Activated CD4-positive, alpha-beta T cell treated with anti-CD3 and anti-CD28 coated beads, Interleukin-2, amount 10 ng/mL, durations not matched to agents 7 days and 5 days (primary cell): ENCODE measurements around the gene SCT. TPM values are rescaled to one million over a fixed set of nuclear protein-coding genes. Genes with fewer than 3 reads are reported as not detected.
"Not testable (repeated sequence)": the region's sequence is repeated elsewhere in the genome, so short reads cannot be mapped to it uniquely, and the experiment has no call there.

Experiments
- CTCF ChIA-PET: fragments of 350-600 bp; sonication (Branson Sonifier 250); formaldehyde crosslinking; loops from one replicate; lab custom pipeline; 2021; ENCODE audit warnings: antibody characterized with exemption; lab: Charles Lee
- POLR2A ChIA-PET: fragments of 350-600 bp; sonication (Branson Sonifier 250); formaldehyde crosslinking; loops from one replicate; lab custom pipeline; 2021; ENCODE audit warnings: antibody characterized with exemption; lab: Charles Lee
- DNase-seq: peaks from one replicate; pipeline ENCODE4 v3.0.0-alpha.2; 2020
- H3K27ac Mint-ChIP-seq: one replicate; pipeline ENCODE4 v1.8.0; 2021; ENCODE audit warnings: mild to moderate bottlenecking, moderate library complexity, mixed read lengths
- H3K27me3 Mint-ChIP-seq: one replicate; pipeline ENCODE4 v1.8.0; 2021; ENCODE audit warnings: mixed read lengths
- H3K36me3 Mint-ChIP-seq: one replicate; pipeline ENCODE4 v1.8.0; 2021; ENCODE audit warnings: low read depth, mixed read lengths
- H3K4me1 Mint-ChIP-seq: one replicate; pipeline ENCODE4 v1.8.0; 2021; ENCODE audit warnings: mixed read lengths
- H3K4me3 Mint-ChIP-seq: one replicate; pipeline ENCODE4 v1.8.0; 2021; ENCODE audit warnings: mild to moderate bottlenecking, moderate library complexity, mixed read lengths
- H3K9me3 Mint-ChIP-seq: one replicate; pipeline ENCODE4 v1.8.0; 2021; ENCODE audit warnings: mixed read lengths
- total RNA-seq, 2 experiments: library from RNA; stranded (reverse); gene quantifications; one replicate each; pipeline ENCODE4 v1.2.3, GENCODE V29; 2021

Gene SCT
- total RNA-seq, 2 experiments from 2014 or later, result not detected

DNA sequence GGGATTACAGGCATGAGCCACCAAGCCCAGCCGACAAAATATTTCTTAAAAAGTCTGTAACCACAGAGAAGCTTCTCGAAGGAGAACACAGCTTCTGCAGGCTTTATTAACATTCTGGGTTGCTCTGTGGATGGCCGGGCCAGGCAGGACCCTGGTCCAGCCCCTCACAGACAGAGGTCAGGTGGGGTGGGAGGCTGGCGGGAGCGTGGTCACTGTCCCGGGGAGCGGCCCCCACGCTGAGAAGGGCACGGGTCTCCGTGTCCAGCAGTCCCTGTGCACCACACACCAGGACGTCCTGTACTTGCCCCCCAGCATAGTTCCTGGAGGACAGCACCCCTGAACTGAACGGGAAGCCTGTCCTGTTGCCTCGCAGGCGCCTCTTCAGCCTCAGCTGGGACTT is 29.4 kb upstream of the SCT start:
- Mint-ChIP-seq H3K36me3 (peaks cover 6% of the 10 kb centered on the region), H3K4me3 (no peak overlapping the region), H3K9me3 (no peaks in the 10 kb centered on the region), H3K4me1 (no peaks in the 10 kb centered on the region), H3K27ac (no peak overlapping the region), H3K27me3 (no peaks in the 10 kb centered on the region)
- POLR2A ChIA-PET, result no interaction called here
- no peak for DNase-seq
- CTCF ChIA-PET, result interaction anchor here (0.6 to 1.6 kb wide), 5 partner anchors 17 to 136 kb away, joined by 3 read pairs; partner anchors contain the start of gene TMEM80

DNA sequence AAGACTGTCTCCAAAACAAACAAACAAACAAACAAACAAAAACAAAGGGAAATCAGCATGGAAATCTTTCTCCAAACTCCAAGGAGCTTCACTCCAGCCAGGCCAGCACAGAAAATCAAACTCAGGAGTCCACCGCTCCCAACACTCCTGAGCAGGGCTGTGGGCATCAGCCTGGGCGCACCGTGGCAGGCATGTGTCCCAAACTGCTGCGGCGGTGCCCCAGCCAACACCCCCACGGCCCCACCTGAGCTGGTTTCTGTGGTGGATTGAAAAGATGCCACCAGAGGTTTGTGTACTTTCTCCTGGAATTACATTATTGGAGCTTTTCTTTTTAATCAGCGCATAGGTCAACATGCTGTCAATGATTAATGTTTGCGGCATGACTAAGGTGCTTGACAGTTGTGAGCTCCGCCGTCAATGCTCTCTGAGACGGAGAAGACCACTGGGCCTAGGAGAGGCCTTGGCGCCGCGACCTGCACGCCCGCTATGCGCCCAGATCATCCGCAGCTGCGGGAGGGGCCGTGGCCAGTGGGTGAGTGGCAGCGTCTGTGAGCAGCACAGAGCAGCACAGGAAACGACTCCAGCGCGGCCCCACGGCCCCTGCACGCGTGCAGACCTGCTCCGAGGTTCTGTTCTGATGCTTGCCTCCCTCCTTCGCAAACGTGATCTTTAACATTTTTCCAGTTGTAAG is 28.2 kb upstream of the SCT start:
- no peaks in the 10 kb centered on the region for H3K27me3 Mint-ChIP-seq
- CTCF ChIA-PET, result interaction anchor here (0.6 to 0.9 kb wide), 2 partner anchors 19 to 232 kb away, joined by 3 read pairs; no protein-coding TSS in a partner anchor
- H3K36me3 Mint-ChIP-seq, result peaks cover 8% of the 10 kb centered on the region

DNA sequence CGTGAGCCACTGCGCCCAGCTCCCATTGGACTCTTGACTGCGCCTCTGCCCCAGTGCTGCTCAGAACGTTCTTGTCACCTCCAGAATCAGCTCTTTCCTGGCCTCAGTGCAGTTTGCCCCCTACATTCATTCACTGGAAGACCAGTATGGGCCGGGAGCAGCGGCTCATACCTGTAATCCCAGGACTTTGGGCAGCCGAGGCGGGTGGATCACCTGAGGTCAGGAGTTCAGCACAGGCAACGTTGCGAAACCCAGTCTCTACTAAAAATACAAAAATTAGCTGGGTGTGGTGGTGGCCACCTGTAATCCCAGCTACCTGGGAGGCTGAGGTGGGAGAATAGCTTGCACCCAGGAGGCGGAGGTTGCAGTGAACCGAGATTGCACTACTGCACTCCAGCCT is 27.5 kb upstream of the SCT start:
- H3K36me3 Mint-ChIP-seq, H3K27ac Mint-ChIP-seq, POLR2A ChIA-PET, H3K9me3 Mint-ChIP-seq, DNase-seq, H3K4me3 Mint-ChIP-seq, H3K4me1 Mint-ChIP-seq, H3K27me3 Mint-ChIP-seq: not testable (repeated sequence)
- CTCF ChIA-PET, result interaction anchor here (0.6 kb wide), 1 partner anchor 17 kb away, joined by 3 read pairs; no protein-coding TSS in a partner anchor

More for the DNA sequence above, 28.2 kb upstream of the SCT start:
- H3K27ac Mint-ChIP-seq, result no peak overlapping the region
- H3K4me3 Mint-ChIP-seq, result no peak overlapping the region
- H3K9me3 Mint-ChIP-seq, result no peaks in the 10 kb centered on the region
- DNase-seq, result no peak
- no peaks in the 10 kb centered on the region for H3K4me1 Mint-ChIP-seq
- POLR2A ChIA-PET, result no interaction called here

DNA sequence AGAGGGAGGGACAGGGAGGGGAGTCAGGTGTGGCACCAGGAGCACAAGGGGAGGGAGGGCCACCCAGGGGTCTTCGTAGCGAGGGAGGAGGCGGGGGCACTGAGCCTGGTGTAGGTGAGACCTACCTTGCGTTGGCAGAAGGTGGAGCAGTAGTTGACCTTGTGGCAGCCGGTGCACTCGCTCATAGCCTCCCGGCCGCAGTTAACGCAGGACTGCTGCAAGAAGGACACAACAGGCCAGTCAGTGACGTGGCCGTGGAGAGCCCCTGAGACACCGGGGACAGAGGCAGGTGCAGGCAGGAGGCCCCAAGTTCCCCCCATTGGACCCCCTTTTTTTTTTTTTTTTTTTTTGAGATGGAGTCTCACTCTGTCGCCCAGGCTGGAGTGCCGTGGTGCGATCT is 26.9 kb upstream of the SCT start:
- Mint-ChIP-seq H3K4me3 (no peak overlapping the region), H3K4me1 (no peaks in the 10 kb centered on the region), H3K36me3 (peaks cover 6% of the 10 kb centered on the region), H3K9me3 (no peaks in the 10 kb centered on the region), H3K27me3 (no peaks in the 10 kb centered on the region), H3K27ac (no peak overlapping the region)
- CTCF ChIA-PET, result no interaction called here
- DNase-seq, result no peak
- POLR2A ChIA-PET, result no interaction called here

DNA sequence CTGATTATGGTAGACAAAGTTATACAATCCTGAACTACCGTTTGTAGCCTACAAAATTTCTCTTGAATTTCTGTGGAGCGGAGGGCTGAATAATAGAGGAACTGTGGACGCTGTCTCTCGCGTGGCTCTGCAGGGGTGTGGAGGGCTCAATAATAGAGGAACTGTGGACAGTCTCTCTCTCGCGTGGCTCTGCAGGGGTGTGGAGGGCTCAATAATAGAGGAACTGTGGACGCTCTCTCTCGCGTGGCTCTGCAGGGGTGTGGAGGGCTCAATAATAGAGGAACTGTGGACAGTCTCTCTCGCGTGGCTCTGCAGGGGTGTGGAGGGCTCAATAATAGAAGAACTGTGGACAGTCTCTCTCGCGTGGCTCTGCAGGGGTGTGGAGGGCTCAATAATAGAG is 26.2 kb upstream of the SCT start:
- H3K36me3 Mint-ChIP-seq, H3K4me3 Mint-ChIP-seq, POLR2A ChIA-PET, H3K27me3 Mint-ChIP-seq, H3K9me3 Mint-ChIP-seq, DNase-seq, H3K4me1 Mint-ChIP-seq, H3K27ac Mint-ChIP-seq: not testable (repeated sequence)
- CTCF ChIA-PET, result interaction anchor here (0.6 kb wide), 1 partner anchor 73 kb away, joined by 3 read pairs; no protein-coding TSS in a partner anchor

DNA sequence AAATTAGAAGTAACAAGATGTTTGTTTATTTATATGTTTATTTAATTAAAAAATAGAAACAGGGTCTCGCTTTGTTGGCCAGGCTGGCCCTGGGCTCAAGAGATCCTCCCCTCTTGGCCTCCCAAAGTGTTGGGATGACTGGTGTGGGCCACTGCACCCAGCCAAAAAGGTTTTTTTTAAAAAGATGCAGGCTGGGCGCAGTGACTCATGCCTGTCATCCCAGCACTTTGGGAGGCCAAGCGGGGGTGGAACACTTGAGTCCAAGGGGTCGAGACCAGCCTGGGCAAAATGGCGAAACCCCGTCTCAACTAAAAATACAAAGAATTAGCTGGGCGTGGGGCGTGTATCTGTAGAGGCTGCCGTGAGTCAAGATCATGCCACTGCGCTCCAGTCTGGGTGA is 23.5 kb upstream of the SCT start:
- no peak for DNase-seq
- Mint-ChIP-seq H3K4me1 (peaks cover 3% of the 10 kb centered on the region), H3K9me3 (no peaks in the 10 kb centered on the region), H3K36me3 (peaks cover 13% of the 10 kb centered on the region), H3K27me3 (no peaks in the 10 kb centered on the region), H3K4me3 (no peak overlapping the region), H3K27ac (no peak overlapping the region)
- POLR2A ChIA-PET, result no interaction called here
- CTCF ChIA-PET, result no interaction called here

DNA sequence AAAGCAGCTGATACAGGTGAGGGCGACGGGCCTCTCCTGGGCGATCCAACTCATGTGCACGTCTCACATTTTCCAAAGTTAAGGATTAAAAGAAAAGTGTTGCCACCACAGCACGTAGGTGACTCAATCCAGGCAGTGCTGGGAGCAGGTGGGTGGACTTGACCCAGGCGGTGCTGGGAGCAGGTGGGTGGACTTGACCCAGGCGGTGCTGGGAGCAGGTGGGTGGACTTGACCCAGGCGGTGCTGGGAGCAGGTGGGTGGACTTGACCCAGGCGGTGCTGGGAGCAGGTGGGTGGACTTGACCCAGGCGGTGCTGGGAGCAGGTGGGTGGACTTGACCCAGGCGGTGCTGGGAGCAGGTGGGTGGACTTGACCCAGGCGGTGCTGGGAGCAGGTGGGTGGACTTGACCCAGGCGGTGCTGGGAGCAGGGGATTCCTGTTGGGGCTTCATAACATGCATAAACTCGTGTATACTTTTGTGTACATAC is 20.7 kb upstream of the SCT start:
- H3K27me3 Mint-ChIP-seq, H3K27ac Mint-ChIP-seq, POLR2A ChIA-PET, DNase-seq, H3K9me3 Mint-ChIP-seq, H3K4me1 Mint-ChIP-seq, H3K4me3 Mint-ChIP-seq: not testable (repeated sequence)
- H3K36me3 Mint-ChIP-seq, result peaks cover 13% of the 10 kb centered on the region
- CTCF ChIA-PET, result interaction anchor here (1.0 kb wide), 1 partner anchor 57 kb away, joined by 3 read pairs; no protein-coding TSS in a partner anchor

DNA sequence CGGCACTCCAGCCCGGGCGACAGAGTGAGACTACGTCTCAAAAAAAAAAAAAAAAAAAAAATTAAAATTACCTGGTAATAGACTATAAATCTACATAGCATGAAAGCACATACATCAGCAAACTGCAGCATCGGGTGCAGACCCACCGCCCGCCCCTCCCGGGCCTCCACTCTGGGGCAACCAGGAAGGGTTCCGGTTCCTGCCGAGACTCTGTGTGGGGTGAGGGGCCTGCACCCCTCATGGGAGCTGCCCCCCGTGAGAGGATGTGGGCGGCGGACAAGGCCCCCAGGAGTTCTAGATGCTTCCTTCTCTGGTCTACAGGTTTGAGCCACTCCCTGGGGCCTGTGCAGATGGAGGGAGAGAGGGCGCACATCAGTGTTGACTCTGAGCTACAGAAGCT is 19.2 kb upstream of the SCT start:
- ChIA-PET CTCF (interaction anchor here (0.6 to 1.1 kb wide), 2 partner anchors 50 to 87 kb away, joined by 3 read pairs; no protein-coding TSS in a partner anchor), POLR2A (no interaction called here)
- Mint-ChIP-seq H3K27ac (no peak overlapping the region), H3K36me3 (peaks cover 9% of the 10 kb centered on the region), H3K4me3 (no peak overlapping the region), H3K27me3 (no peaks in the 10 kb centered on the region), H3K4me1 (peaks cover 3% of the 10 kb centered on the region), H3K9me3 (no peaks in the 10 kb centered on the region)
- no peak for DNase-seq

DNA sequence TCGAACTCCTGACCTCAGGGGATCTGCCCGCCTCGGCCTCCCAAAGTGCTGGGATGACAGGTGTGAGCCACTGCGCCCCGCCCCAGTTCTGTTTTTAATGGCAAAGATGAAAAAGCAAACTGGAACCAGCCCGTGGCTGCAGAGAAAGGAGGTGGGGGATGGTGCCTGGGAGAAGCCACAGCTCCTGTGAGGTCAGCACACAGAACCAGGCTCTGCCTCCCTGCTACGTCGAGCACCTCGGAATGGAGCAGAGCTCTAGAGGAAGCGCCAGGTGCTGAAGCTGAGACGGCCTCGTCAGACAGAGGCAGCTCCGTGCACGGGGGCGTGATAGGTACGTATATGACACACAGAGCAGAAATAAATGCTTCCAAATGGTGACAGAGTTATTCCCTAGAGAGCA is 18.6 kb upstream of the SCT start:
- no peaks in the 10 kb centered on the region for H3K9me3 Mint-ChIP-seq

DNA sequence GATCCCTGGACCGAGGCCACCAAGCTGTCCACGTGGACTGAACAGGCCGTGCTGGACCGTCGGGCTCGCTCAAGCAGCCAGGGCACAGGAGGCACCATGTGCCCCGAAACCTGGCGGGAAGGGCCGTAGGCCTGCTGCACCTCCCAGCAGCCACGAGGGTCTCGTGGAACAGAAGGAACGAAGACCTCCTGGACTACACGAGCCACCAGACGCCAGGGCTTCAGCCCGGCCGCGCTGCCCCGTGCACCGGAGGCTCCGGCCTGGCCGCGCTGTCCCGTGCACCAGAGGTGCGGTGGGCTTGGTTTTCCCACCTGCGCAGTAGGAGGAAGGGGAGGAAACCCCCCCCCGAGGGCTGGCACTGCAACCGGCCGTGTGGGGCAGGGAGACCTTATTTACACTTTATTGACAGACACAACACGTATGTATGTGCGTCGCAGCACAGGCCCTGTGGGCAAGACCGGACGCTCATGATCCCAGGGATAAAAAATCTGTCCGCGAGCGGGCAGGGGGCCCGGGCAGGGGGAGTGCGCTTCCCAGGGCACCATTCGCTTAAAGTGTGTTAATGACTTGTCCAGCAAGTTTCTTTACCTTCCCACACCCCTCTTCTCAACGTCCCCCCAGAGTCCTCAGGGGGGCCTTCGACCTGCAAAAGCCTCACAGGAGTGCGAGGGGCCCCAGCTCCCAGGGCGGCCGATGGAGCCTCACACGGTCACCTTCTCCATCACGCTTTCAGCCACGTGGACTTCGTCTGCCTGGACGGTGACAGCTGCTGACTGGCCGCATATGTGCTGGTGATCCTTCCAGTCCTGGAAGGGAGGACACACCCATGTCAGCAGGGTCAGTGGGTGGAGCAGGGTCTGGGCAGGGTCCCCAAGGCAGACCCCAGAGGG is 17.1 kb upstream of the SCT start:
- H3K36me3 Mint-ChIP-seq, result peaks cover 9% of the 10 kb centered on the region
- peaks cover 3% of the 10 kb centered on the region for H3K27me3 Mint-ChIP-seq
- ChIA-PET POLR2A (no interaction called here), CTCF (no interaction called here)
- DNase-seq, result no peak
- no peaks in the 10 kb centered on the region for H3K9me3 Mint-ChIP-seq
- peaks cover 5% of the 10 kb centered on the region for H3K4me1 Mint-ChIP-seq
- no peak overlapping the region for H3K27ac Mint-ChIP-seq
- H3K4me3 Mint-ChIP-seq, result no peak overlapping the region

More for the DNA sequence above, 18.6 kb upstream of the SCT start:
- ChIA-PET POLR2A (no interaction called here), CTCF (no interaction called here)
- Mint-ChIP-seq H3K27me3 (no peaks in the 10 kb centered on the region), H3K4me3 (no peak overlapping the region), H3K4me1 (peaks cover 3% of the 10 kb centered on the region), H3K27ac (no peak overlapping the region), H3K36me3 (peaks cover 9% of the 10 kb centered on the region)
- no peak for DNase-seq

DNA sequence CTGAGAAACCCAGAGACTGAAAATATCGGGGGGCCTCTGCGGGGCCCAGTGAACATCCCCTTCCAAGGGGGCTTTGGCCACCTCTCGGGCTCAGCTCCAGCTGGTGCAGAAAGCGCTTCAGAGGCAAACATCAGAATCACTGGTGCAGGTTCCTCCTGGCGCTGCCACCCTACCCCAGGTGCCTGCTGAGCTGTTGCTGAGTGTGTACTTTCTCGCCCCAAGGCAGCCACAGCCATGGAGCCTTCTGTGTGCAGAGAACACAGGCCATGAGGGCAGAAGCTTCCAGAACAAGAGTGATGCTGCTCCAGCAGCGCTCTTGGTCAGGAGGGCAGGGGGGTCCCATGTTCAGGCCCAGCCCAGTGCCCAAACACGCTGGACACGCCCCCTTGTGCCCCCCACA is 16.4 kb upstream of the SCT start:
- peaks cover 5% of the 10 kb centered on the region for H3K36me3 Mint-ChIP-seq
- H3K27ac Mint-ChIP-seq, result no peak overlapping the region
- peaks cover 10% of the 10 kb centered on the region for H3K27me3 Mint-ChIP-seq
- no peak overlapping the region for H3K4me3 Mint-ChIP-seq
- peaks cover 9% of the 10 kb centered on the region for H3K4me1 Mint-ChIP-seq
- CTCF ChIA-PET, result no interaction called here
- no peaks in the 10 kb centered on the region for H3K9me3 Mint-ChIP-seq
- no peak for DNase-seq
- POLR2A ChIA-PET, result no interaction called here

DNA sequence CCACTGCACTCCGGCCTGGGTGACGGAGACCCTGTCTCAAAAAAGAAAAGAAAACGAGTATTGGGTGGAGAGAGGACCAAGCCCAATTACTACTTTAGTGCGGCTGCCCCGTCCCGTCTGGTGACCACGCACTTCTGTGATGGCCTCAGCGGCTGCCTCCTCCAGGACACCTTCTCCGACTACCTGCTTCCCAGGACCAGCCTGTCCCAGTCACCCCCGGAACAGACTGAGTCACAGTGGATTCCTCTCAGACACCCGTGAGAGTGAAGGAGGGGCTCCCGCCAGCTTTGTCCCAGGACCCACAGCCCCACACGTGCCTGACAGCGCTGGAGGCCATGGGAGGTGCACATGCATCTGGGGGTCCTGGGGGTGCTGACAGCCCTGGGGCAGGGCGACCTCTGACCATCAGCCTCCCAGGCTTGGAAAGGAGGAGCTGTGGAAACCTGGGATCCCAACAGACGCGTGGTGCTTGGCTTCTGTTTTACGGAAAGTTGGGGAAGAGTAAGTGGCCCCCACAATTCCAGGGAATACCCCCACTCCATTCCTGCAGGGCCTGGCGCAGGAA is 14.9 kb upstream of the SCT start:
- Mint-ChIP-seq H3K36me3 (peaks cover 3% of the 10 kb centered on the region), H3K4me3 (no peak overlapping the region), H3K27me3 (peaks cover 20% of the 10 kb centered on the region), H3K27ac (no peak overlapping the region), H3K9me3 (no peaks in the 10 kb centered on the region), H3K4me1 (peaks cover 14% of the 10 kb centered on the region)
- POLR2A ChIA-PET, result no interaction called here
- CTCF ChIA-PET, result no interaction called here
- no peak for DNase-seq
